Hematopoietic multipotent progenitor cell treated with erythropoietin and hydrocortisone succinate and interleukin-3 and kit ligand, for 6 days (in vitro differentiated cells): ENCODE results near the gene HSD11B2.

Experiments used
- DNase-seq: peaks from one replicate; pipeline ENCODE4 v3.0.0-alpha.2; 2015

HSD11B2 gene

GRCh38 chr16:67430977-67431774 is at the start of gene HSD11B2:
TSS of gene HSD11B2 (plus strand) at chr16:67431121. CDS start at chr16:67431249, 128 bp downstream.
- DNase-seq: peak; percentile 62

- DNase-seq: no peak
These were observed 47.6 kb upstream of the HSD11B2 start for GRCh38 chr16:67383284-67383683.

GRCh38 chr16:67384778-67385510 is 46.0 kb upstream of the HSD11B2 start:
- DNase-seq: no peak

- no peak for DNase-seq
These were observed 44.0 kb upstream of the HSD11B2 start for GRCh38 chr16:67386861-67387455.

- no peak for DNase-seq
These were observed 43.3 kb upstream of the HSD11B2 start for GRCh38 chr16:67387479-67388079.

- DNase-seq: no peak
These were observed 42.7 kb upstream of the HSD11B2 start for GRCh38 chr16:67388191-67388590.

- DNase-seq: no peak
These were observed 42.3 kb upstream of the HSD11B2 start for GRCh38 chr16:67388591-67388990.

- DNase-seq: peak; percentile 67
These were observed 40.8 kb upstream of the HSD11B2 start for GRCh38 chr16:67389911-67390815.

GRCh38 chr16:67390816-67391423 is 40.0 kb upstream of the HSD11B2 start:
- DNase-seq: no peak

- DNase-seq: no peak
These were observed 39.3 kb upstream of the HSD11B2 start for GRCh38 chr16:67391424-67392300.

- no peak for DNase-seq
These were observed 38.4 kb upstream of the HSD11B2 start for GRCh38 chr16:67392301-67393059.

- peak; percentile 74 for DNase-seq
These were observed 37.7 kb upstream of the HSD11B2 start, which contains the start of gene TPPP3 for GRCh38 chr16:67393111-67393787. TSS of gene TPPP3 (minus strand) at chr16:67393498. CDS start at chr16:67391111, 2,387 bp downstream.

- no peak for DNase-seq
These were observed 37.1 kb upstream of the HSD11B2 start for GRCh38 chr16:67393788-67394154.

- peak; percentile 51 for DNase-seq
These were observed 36.5 kb upstream of the HSD11B2 start for GRCh38 chr16:67394155-67395104.

GRCh38 chr16:67395105-67395457 is 35.8 kb upstream of the HSD11B2 start:
- no peak for DNase-seq

- DNase-seq: no peak
These were observed 35.3 kb upstream of the HSD11B2 start for GRCh38 chr16:67395458-67396158.
